A549 (cell line): Measurements from ENCODE around the gene SCN2B. TPM values are rescaled to one million over a fixed set of nuclear protein-coding genes. Genes with fewer than 3 reads are reported as not detected.

Experiments used
- ATAC-seq, 2 experiments: fragments of 200-7000 bp in 1 of 2; fragments of >200 bp in 1 of 2; cut with Nextera tagmentation in 1 of 2; cut with Tn5 transposase in 1 of 2; 3 replicates each; pipeline versions ENCODE4 v1.8.0 to v1.9.1; 2018 to 2020; ENCODE audit warnings: mild to moderate bottlenecking in 1 of 2, moderate library complexity in 1 of 2
- CTCF ChIA-PET: fragments of 300-600 bp; sonication (Branson Sonifier 250); formaldehyde crosslinking; extraction: SDS; loops from one replicate; lab custom pipeline; 2021; ENCODE audit warnings: antibody characterized with exemption, inconsistent platforms; lab: Yijun Ruan, JAX
- POLR2A ChIA-PET: fragments of 350-600 bp; formaldehyde crosslinking; extraction: SDS; loops from one replicate; lab custom pipeline; 2021; ENCODE audit warnings: antibody characterized with exemption, inconsistent platforms; lab: Yijun Ruan, JAX
- DNase-seq, 2 experiments: peaks; one replicate each; pipeline versions ENCODE4 v3.0.0 to v3.0.0-alpha.2; 2011 to 2016; ENCODE audit warnings: low read depth in 1 of 2, low spot score in 1 of 2
- FAIRE-seq: peaks from 2 replicates; lab custom pipeline; 2011; peaks lifted over from hg19 to GRCh38; lab: Jason Lieb, UNC
- H3K27ac ChIP-seq, 2 experiments: fragments of >200 bp; sonication (Bioruptor Twin); formaldehyde crosslinking; 3 replicates each; pipeline ENCODE4 v1.5.1; 2016 to 2017
- H3K4me1 ChIP-seq: fragments of >200 bp; sonication (Bioruptor Twin); formaldehyde crosslinking; 3 replicates; pipeline ENCODE4 v1.6.1; 2016
- H3K4me2 ChIP-seq: fragments of >200 bp; sonication (Bioruptor Twin); formaldehyde crosslinking; 3 replicates; pipeline ENCODE4 v1.6.1; 2016
- H3K4me3 ChIP-seq: fragments of >200 bp; sonication (Bioruptor Twin); formaldehyde crosslinking; 3 replicates; pipeline ENCODE4 v1.5.1; 2016
- H3K9me3 ChIP-seq: fragments of >200 bp; sonication (Bioruptor Twin); formaldehyde crosslinking; 3 replicates; pipeline ENCODE4 v1.6.1; 2016
- CEBPB ChIP-seq, 2 experiments: fragments of >200 bp in 1 of 2; sonication (Bioruptor Twin) in 1 of 2; formaldehyde crosslinking in 1 of 2; IDR thresholded peaks; 2 replicates each; pipeline ENCODE4 v1.6.1; 2012 to 2016
- CHD2 ChIP-seq: fragments of 150-350 bp; IDR thresholded peaks from 2 replicates; pipeline ENCODE4 v1.6.1; 2014; ENCODE audit warnings: low read length; ENCODE audit not compliant: partially characterized antibody
- CHD4 ChIP-seq: fragments of 200-600 bp; sonication (generic); IDR thresholded peaks from 2 replicates; pipeline ENCODE4 v1.6.1; 2016; ENCODE audit warnings: antibody characterized with exemption, mild to moderate bottlenecking, borderline replicate concordance
- HEYL ChIP-seq: fragments of 250-450 bp; sonication (Bioruptor Pico); IDR thresholded peaks from 2 replicates; pipeline ENCODE4 v1.8.0; 2021; ENCODE audit warnings: mild to moderate bottlenecking, moderate library complexity
- HOXB5 ChIP-seq: fragments of 250-450 bp; sonication (Bioruptor Pico); IDR thresholded peaks from 2 replicates; pipeline ENCODE4 v1.5.0; 2020; ENCODE audit warnings: mild to moderate bottlenecking, moderate library complexity
- JUN ChIP-seq, 2 experiments: fragments of >200 bp; sonication (Bioruptor Twin); formaldehyde crosslinking; IDR thresholded peaks; 2 replicates in 1 of 2; 3 replicates in 1 of 2; pipeline ENCODE4 v1.6.1; 2016 to 2017
- KDM1A ChIP-seq: fragments of 200-600 bp; sonication (generic); IDR thresholded peaks from 2 replicates; pipeline ENCODE4 v1.6.1; 2016; ENCODE audit warnings: low read depth, mild to moderate bottlenecking
- NFE2L2 ChIP-seq: fragments of 150-350 bp; conservative IDR thresholded peaks from 2 replicates; pipeline ENCODE4 v1.6.1; 2014; ENCODE audit warnings: low read length
- NR3C1 ChIP-seq: fragments of >200 bp; sonication (Bioruptor Twin); formaldehyde crosslinking; IDR thresholded peaks from 3 replicates; pipeline ENCODE4 v1.6.1; 2017
- PHF8 ChIP-seq: fragments of 200-600 bp; sonication (generic); IDR thresholded peaks from 2 replicates; pipeline ENCODE4 v1.6.1; 2016; ENCODE audit warnings: low read depth, mild to moderate bottlenecking, antibody characterized with exemption, moderate library complexity, borderline replicate concordance
- POLR2A ChIP-seq: IDR thresholded peaks from 2 replicates; pipeline ENCODE4 v1.6.1; 2012; ENCODE audit warnings: mild to moderate bottlenecking, low read length
- RARB ChIP-seq: fragments of 250-450 bp; sonication (Bioruptor Pico); IDR thresholded peaks from 2 replicates; pipeline ENCODE4 v1.8.0; 2021; ENCODE audit warnings: mild to moderate bottlenecking, moderate library complexity
- RFX5 ChIP-seq: fragments of 450-650 bp; IDR thresholded peaks from 2 replicates; pipeline ENCODE4 v1.7.1; 2014; ENCODE audit warnings: antibody characterized with exemption, mild to moderate bottlenecking, moderate library complexity
- TFCP2L1 ChIP-seq: fragments of 250-450 bp; sonication (Bioruptor Pico); IDR thresholded peaks from 2 replicates; pipeline ENCODE4 v1.5.0; 2021; ENCODE audit warnings: mild to moderate bottlenecking
- USF2 ChIP-seq: fragments of 450-650 bp; IDR thresholded peaks from 2 replicates; pipeline ENCODE4 v1.6.1; 2014; ENCODE audit warnings: antibody characterized with exemption
- ZFP36 ChIP-seq: fragments of 450-650 bp; IDR thresholded peaks from 2 replicates; pipeline ENCODE4 v1.6.1; 2014; ENCODE audit warnings: borderline replicate concordance; ENCODE audit not compliant: partially characterized antibody
- WGBS: methylation state at CpG from one replicate; pipeline ENCODE4 v1.1.6; 2017; ENCODE audit errors: missing lambda C conversion rate; 5-methylcytosine and 5-hydroxymethylcytosine counted together
- polyA plus RNA-seq, 4 experiments: library from polyadenylated mRNA; depleted of rRNA in 3 of 4; stranded (reverse); fragments of >200 nt; fragmentation: RNase III in 1 of 4; extraction: RNeasy Plus Mini Kit Qiagen cat#74134 plus additional on column Dnase treatment in 1 of 4; gene quantifications; 2 replicates in 3 of 4; 3 replicates in 1 of 4; pipeline ENCODE4 v1.2.3, GENCODE V29; 2011 to 2017
- TF ChIP-seq, protein P1 (sequence below): fragments of 150-350 bp; IDR thresholded peaks from 2 replicates; pipeline ENCODE4 v1.6.1; 2014; ENCODE audit warnings: low read depth, mild to moderate bottlenecking, low read length
- TF ChIP-seq, protein P2 (sequence below): IDR thresholded peaks from 2 replicates; pipeline ENCODE4 v1.6.1; 2012
- TF ChIP-seq, protein P3 (sequence below): fragments of 250-450 bp; sonication (Bioruptor Pico); IDR thresholded peaks from 2 replicates; pipeline ENCODE4 v1.5.0; 2020; ENCODE audit warnings: low read depth, mild to moderate bottlenecking, moderate library complexity

Gene SCN2B
- polyA plus RNA-seq, 2 of the 4 experiments (the other 2 are of a cell fraction), result not detected

DNA sequence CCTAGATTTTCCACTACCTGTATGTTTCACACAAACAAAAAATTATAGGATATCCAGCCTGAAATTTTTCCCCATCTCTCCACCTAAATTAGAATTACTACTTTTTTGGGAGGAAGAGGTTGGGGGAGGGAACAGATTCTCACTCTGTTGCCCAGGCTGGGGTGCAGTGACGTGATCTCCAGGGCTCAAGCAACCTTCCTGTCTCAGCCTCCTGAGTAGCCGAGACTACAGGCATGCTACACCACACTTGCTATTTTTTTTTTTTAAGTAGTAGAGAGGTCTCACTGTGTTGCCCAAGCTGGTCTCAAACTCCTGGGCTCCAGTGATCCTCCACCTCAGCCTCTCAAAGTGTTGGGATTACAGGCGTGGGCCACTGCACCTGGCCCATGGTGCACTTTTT lies 38.8 kb upstream of the SCN2B start:
- ChIA-PET CTCF (interaction anchor here (1.7 to 2.3 kb wide), 2 partner anchors 13 to 16 kb away, joined by 4 to 10 read pairs; no protein-coding TSS in a partner anchor), POLR2A (no interaction called here)
- FAIRE-seq, result no peak
- no peak for ATAC-seq
- no peaks in the 10 kb centered on the region for H3K9me3 ChIP-seq
- no peak overlapping the region for H3K4me3 ChIP-seq
- TF ChIP-seq TFCP2L1 (CRISPR knock-in tag), result no peak
- TF ChIP-seq CHD2, result no peak
- TF ChIP-seq JUN (IDR thresholded peaks at IDR 0.05), result no peak
- no peak for TF ChIP-seq POLR2A
- no peak for TF ChIP-seq ZFP36
- no peak for TF ChIP-seq NFE2L2
- TF ChIP-seq, protein P1, sequence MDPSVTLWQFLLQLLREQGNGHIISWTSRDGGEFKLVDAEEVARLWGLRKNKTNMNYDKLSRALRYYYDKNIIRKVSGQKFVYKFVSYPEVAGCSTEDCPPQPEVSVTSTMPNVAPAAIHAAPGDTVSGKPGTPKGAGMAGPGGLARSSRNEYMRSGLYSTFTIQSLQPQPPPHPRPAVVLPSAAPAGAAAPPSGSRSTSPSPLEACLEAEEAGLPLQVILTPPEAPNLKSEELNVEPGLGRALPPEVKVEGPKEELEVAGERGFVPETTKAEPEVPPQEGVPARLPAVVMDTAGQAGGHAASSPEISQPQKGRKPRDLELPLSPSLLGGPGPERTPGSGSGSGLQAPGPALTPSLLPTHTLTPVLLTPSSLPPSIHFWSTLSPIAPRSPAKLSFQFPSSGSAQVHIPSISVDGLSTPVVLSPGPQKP, result no peak
- no peak for TF ChIP-seq PHF8
- no peak for TF ChIP-seq RARB (CRISPR knock-in tag)
- no peak for TF ChIP-seq CEBPB (IDR thresholded peaks at IDR 0.05)
- TF ChIP-seq RFX5, result no peak
- TF ChIP-seq KDM1A, result no peak
- DNase-seq, result no peak
- no peak overlapping the region for H3K4me2 ChIP-seq
- no peaks in the 10 kb centered on the region for H3K4me1 ChIP-seq
- 70% methylated on average over 3 of the region's 3 CpGs for WGBS
- no peak overlapping the region for H3K27ac ChIP-seq

GRCh38 chr11:118214210-118214914 lies 37.9 kb upstream of the SCN2B start:
- no peak for ATAC-seq
- 32% methylated on average over 6 of the region's 6 CpGs for WGBS
- TF ChIP-seq, protein P2, sequence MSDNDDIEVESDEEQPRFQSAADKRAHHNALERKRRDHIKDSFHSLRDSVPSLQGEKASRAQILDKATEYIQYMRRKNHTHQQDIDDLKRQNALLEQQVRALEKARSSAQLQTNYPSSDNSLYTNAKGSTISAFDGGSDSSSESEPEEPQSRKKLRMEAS, result no peak
- TF ChIP-seq HOXB5 (CRISPR knock-in tag) (no peak), USF2 (no peak), HEYL (CRISPR knock-in tag) (no peak), NR3C1 (no peak), ZFP36 (no peak), KDM1A (no peak), CHD4 (no peak), NFE2L2 (no peak)
- TF ChIP-seq, protein P3, sequence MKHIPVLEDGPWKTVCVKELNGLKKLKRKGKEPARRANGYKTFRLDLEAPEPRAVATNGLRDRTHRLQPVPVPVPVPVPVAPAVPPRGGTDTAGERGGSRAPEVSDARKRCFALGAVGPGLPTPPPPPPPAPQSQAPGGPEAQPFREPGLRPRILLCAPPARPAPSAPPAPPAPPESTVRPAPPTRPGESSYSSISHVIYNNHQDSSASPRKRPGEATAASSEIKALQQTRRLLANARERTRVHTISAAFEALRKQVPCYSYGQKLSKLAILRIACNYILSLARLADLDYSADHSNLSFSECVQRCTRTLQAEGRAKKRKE (CRISPR knock-in tag), result no peak
- TF ChIP-seq, protein P1, result no peak
- TF ChIP-seq, all 56 proteins: peak for 0

More at GRCh38 chr11:118214210-118214914, 37.9 kb upstream of the SCN2B start:
- CTCF ChIA-PET, result interaction anchor here (1.7 to 2.3 kb wide), 3 partner anchors 12 to 15 kb away, joined by 4 to 10 read pairs (median 6); no protein-coding TSS in a partner anchor
- Histone ChIP-seq H3K4me2 (no peak overlapping the region), H3K4me3 (no peak overlapping the region), H3K9me3 (no peaks in the 10 kb centered on the region), H3K4me1 (no peaks in the 10 kb centered on the region), H3K27ac (no peak overlapping the region)
- FAIRE-seq, result no peak
- DNase-seq, result no peak
- POLR2A ChIA-PET, result no interaction called here
